ENCODE results near the gene NDUFV2.
"Not testable (repeated sequence)": the region's sequence is repeated elsewhere in the genome, so short reads cannot be mapped to it uniquely, and the experiment has no call there.

The NDUFV2 gene

GRCh38 chr18:9091066-9091476, 11.4 kb upstream of the NDUFV2 start:
- peak; percentile 55 for DNase-seq

- no peak for DNase-seq
These were observed 9.8 kb upstream of the NDUFV2 start for GRCh38 chr18:9092665-9093064.

GRCh38 chr18:9093109-9093508, 9.4 kb upstream of the NDUFV2 start:
- DNase-seq = not testable (repeated sequence)

GRCh38 chr18:9094307-9095226, 7.9 kb upstream of the NDUFV2 start:
- peak; percentile 70 for DNase-seq

GRCh38 chr18:9095297-9096006, 7.0 kb upstream of the NDUFV2 start:
- peak; percentile 67 for DNase-seq

- DNase-seq = no peak
These were observed 6.5 kb upstream of the NDUFV2 start for GRCh38 chr18:9096007-9096371.

GRCh38 chr18:9096685-9097084, 5.8 kb upstream of the NDUFV2 start:
- DNase-seq = no peak

GRCh38 chr18:9097349-9097748, 5.2 kb upstream of the NDUFV2 start:
- no peak for DNase-seq

- DNase-seq = no peak
These were observed 1.7 kb upstream of the NDUFV2 start for GRCh38 chr18:9100796-9101195.

GRCh38 chr18:9101730-9102507, 580 bp upstream of the NDUFV2 start:
- no peak for DNase-seq

- DNase-seq = no peak
These were observed 926 bp downstream of the NDUFV2 start for GRCh38 chr18:9103376-9103873.

GRCh38 chr18:9104244-9104901, 1.9 kb downstream of the NDUFV2 start:
- no peak for DNase-seq

- no peak for DNase-seq
These were observed 2.9 kb downstream of the NDUFV2 start for GRCh38 chr18:9105420-9105819.

GRCh38 chr18:9106094-9106493, 3.6 kb downstream of the NDUFV2 start:
- no peak for DNase-seq

- no peak for DNase-seq
These were observed 4.5 kb downstream of the NDUFV2 start for GRCh38 chr18:9106800-9107584.

- no peak for DNase-seq
These were observed 6.4 kb downstream of the NDUFV2 start for GRCh38 chr18:9108911-9109310.

GRCh38 chr18:9109523-9109922, 7.0 kb downstream of the NDUFV2 start:
- no peak for DNase-seq

GRCh38 chr18:9113468-9114149, 11.1 kb downstream of the NDUFV2 start:
- no peak for DNase-seq

- DNase-seq = no peak
These were observed 13.5 kb downstream of the NDUFV2 start for GRCh38 chr18:9115984-9116383.

- no peak for DNase-seq
These were observed 15.7 kb downstream of the NDUFV2 start for GRCh38 chr18:9117980-9118841.
